GM12892 (cell line): ENCODE results near the gene CBY3.

ENCODE experiments used
- POLR2A ChIP-seq: IDR thresholded peaks from 2 replicates; pipeline ENCODE4 v1.6.1; 2011; ENCODE audit warnings: low read depth, low read length, control low read depth
- POLR2AphosphoS5 ChIP-seq: IDR thresholded peaks from 2 replicates; pipeline ENCODE4 v1.6.1; 2011; ENCODE audit warnings: low read depth, low read length, control low read depth

DNA sequence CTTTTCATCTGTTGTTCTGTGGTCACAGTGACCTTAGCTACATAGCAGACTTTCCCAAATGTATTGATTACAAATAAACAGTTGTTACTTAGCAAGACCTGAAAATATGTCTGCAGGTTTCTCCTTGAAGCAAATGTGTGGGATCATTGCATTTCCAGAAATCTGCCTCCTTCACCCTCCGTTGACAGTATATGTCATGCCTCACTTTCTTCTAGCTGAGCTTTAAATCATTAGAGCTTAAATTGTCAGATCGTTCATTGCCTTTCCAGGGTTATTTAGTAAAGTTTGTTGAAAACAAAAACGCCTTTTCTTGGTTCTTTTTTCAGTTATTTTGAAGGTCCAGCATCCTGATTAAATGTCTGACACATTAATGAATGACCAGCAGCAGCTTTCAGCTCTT, 49.5 kb upstream of the CBY3 start:
- no peak for TF ChIP-seq POLR2A
- TF ChIP-seq POLR2AphosphoS5 = no peak
